ENCODE measurements around the gene BBLN.

The BBLN gene

GRCh38 chr9:128153060-128153946 lies 6.8 kb upstream of the BBLN start:
- TF ChIP-seq, protein P1, sequence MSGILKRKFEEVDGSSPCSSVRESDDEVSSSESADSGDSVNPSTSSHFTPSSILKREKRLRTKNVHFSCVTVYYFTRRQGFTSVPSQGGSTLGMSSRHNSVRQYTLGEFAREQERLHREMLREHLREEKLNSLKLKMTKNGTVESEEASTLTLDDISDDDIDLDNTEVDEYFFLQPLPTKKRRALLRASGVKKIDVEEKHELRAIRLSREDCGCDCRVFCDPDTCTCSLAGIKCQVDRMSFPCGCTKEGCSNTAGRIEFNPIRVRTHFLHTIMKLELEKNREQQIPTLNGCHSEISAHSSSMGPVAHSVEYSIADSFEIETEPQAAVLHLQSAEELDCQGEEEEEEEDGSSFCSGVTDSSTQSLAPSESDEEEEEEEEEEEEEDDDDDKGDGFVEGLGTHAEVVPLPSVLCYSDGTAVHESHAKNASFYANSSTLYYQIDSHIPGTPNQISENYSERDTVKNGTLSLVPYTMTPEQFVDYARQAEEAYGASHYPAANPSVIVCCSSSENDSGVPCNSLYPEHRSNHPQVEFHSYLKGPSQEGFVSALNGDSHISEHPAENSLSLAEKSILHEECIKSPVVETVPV (CRISPR knock-in tag; IDR thresholded peaks at IDR 0.05): no peak
- TF ChIP-seq TCF4 (CRISPR knock-in tag; IDR thresholded peaks at IDR 0.05; ENCODE audit: borderline replicate concordance) (no peak), GLIS3 (CRISPR knock-in tag; IDR thresholded peaks at IDR 0.05) (no peak), OSR1 (CRISPR knock-in tag; IDR thresholded peaks at IDR 0.05) (no peak), ISL1 (CRISPR knock-in tag; IDR thresholded peaks at IDR 0.05) (no peak), SNAI2 (CRISPR knock-in tag; IDR thresholded peaks at IDR 0.05) (no peak), RARB (CRISPR knock-in tag; IDR thresholded peaks at IDR 0.05) (no peak), ZFP30 (CRISPR knock-in tag; IDR thresholded peaks at IDR 0.05) (no peak), BACH2 (CRISPR knock-in tag; IDR thresholded peaks at IDR 0.05; ENCODE audit: borderline replicate concordance) (no peak), ZNF8 (CRISPR knock-in tag; IDR thresholded peaks at IDR 0.05) (no peak), CSDC2 (CRISPR knock-in tag; IDR thresholded peaks at IDR 0.05) (no peak), ARNTL (CRISPR knock-in tag; IDR thresholded peaks at IDR 0.05; ENCODE audit: borderline replicate concordance, low read depth) (no peak), ESRRG (CRISPR knock-in tag; IDR thresholded peaks at IDR 0.05) (no peak), POU6F1 (CRISPR knock-in tag; IDR thresholded peaks at IDR 0.05; ENCODE audit: borderline replicate concordance, low read depth) (no peak), TOX (CRISPR knock-in tag; IDR thresholded peaks at IDR 0.05; ENCODE audit: borderline replicate concordance) (no peak), ZC3H10 (CRISPR knock-in tag; IDR thresholded peaks at IDR 0.05) (no peak)
- TF ChIP-seq, protein P2, sequence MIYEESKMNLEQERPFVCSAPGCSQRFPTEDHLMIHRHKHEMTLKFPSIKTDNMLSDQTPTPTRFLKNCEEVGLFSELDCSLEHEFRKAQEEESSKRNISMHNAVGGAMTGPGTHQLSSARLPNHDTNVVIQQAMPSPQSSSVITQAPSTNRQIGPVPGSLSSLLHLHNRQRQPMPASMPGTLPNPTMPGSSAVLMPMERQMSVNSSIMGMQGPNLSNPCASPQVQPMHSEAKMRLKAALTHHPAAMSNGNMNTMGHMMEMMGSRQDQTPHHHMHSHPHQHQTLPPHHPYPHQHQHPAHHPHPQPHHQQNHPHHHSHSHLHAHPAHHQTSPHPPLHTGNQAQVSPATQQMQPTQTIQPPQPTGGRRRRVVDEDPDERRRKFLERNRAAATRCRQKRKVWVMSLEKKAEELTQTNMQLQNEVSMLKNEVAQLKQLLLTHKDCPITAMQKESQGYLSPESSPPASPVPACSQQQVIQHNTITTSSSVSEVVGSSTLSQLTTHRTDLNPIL (CRISPR knock-in tag; IDR thresholded peaks at IDR 0.05; ENCODE audit: low read depth): no peak
- TF ChIP-seq, protein P3, sequence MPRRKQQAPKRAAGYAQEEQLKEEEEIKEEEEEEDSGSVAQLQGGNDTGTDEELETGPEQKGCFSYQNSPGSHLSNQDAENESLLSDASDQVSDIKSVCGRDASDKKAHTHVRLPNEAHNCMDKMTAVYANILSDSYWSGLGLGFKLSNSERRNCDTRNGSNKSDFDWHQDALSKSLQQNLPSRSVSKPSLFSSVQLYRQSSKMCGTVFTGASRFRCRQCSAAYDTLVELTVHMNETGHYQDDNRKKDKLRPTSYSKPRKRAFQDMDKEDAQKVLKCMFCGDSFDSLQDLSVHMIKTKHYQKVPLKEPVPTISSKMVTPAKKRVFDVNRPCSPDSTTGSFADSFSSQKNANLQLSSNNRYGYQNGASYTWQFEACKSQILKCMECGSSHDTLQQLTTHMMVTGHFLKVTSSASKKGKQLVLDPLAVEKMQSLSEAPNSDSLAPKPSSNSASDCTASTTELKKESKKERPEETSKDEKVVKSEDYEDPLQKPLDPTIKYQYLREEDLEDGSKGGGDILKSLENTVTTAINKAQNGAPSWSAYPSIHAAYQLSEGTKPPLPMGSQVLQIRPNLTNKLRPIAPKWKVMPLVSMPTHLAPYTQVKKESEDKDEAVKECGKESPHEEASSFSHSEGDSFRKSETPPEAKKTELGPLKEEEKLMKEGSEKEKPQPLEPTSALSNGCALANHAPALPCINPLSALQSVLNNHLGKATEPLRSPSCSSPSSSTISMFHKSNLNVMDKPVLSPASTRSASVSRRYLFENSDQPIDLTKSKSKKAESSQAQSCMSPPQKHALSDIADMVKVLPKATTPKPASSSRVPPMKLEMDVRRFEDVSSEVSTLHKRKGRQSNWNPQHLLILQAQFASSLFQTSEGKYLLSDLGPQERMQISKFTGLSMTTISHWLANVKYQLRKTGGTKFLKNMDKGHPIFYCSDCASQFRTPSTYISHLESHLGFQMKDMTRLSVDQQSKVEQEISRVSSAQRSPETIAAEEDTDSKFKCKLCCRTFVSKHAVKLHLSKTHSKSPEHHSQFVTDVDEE (CRISPR knock-in tag; IDR thresholded peaks at IDR 0.05): no peak
- TF ChIP-seq, protein P4, sequence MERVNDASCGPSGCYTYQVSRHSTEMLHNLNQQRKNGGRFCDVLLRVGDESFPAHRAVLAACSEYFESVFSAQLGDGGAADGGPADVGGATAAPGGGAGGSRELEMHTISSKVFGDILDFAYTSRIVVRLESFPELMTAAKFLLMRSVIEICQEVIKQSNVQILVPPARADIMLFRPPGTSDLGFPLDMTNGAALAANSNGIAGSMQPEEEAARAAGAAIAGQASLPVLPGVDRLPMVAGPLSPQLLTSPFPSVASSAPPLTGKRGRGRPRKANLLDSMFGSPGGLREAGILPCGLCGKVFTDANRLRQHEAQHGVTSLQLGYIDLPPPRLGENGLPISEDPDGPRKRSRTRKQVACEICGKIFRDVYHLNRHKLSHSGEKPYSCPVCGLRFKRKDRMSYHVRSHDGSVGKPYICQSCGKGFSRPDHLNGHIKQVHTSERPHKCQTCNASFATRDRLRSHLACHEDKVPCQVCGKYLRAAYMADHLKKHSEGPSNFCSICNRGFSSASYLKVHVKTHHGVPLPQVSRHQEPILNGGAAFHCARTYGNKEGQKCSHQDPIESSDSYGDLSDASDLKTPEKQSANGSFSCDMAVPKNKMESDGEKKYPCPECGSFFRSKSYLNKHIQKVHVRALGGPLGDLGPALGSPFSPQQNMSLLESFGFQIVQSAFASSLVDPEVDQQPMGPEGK (CRISPR knock-in tag; IDR thresholded peaks at IDR 0.05; ENCODE audit: borderline replicate concordance): no peak
- ATAC-seq: no peak

GRCh38 chr9:128153947-128154695 lies 5.9 kb upstream of the BBLN start:
- no peak for ATAC-seq
- TF ChIP-seq ZFP30 (CRISPR knock-in tag; IDR thresholded peaks at IDR 0.05) (no peak), SNAI2 (CRISPR knock-in tag; IDR thresholded peaks at IDR 0.05) (no peak), ZFP3 (CRISPR knock-in tag; IDR thresholded peaks at IDR 0.05) (no peak), TCF4 (CRISPR knock-in tag; IDR thresholded peaks at IDR 0.05; ENCODE audit: borderline replicate concordance) (no peak), ISL1 (CRISPR knock-in tag; IDR thresholded peaks at IDR 0.05) (no peak), ZNF70 (CRISPR knock-in tag; IDR thresholded peaks at IDR 0.05) (no peak)
- TF ChIP-seq, protein P3 (CRISPR knock-in tag; IDR thresholded peaks at IDR 0.05): no peak
- TF ChIP-seq, protein P4 (CRISPR knock-in tag; IDR thresholded peaks at IDR 0.05; ENCODE audit: borderline replicate concordance): no peak

Measured in SK-N-SH treated with all-trans-retinoic acid at 6 μM for 48 hours (cell line).